K562 (cell line): ENCODE measurements around the gene ROR2. TPM values are rescaled to one million over a fixed set of nuclear protein-coding genes. Genes with fewer than 3 reads are reported as not detected.

ENCODE experiments used
- ATF1 ChIP-seq, 2 experiments: fragments of 450-650 bp in 1 of 2; IDR thresholded peaks; 2 replicates each; pipeline ENCODE4 v1.6.1; 2016; ENCODE audit warnings: missing compliant biosample characterization in 1 of 2, missing genetic modification characterization in 1 of 2
- BHLHE40 ChIP-seq: IDR thresholded peaks from 2 replicates; pipeline ENCODE4 v1.6.1; 2011; ENCODE audit warnings: low read length, improper control_type of control experiment
- DACH1 ChIP-seq: fragments of 450-650 bp; IDR thresholded peaks from 2 replicates; pipeline ENCODE4 v1.6.1; 2018; ENCODE audit not compliant: partially characterized antibody
- EHMT2 ChIP-seq: fragments of 450-650 bp; IDR thresholded peaks from 2 replicates; pipeline ENCODE4 v1.6.1; 2018; ENCODE audit warnings: antibody characterized with exemption
- GTF2A2 ChIP-seq: IDR thresholded peaks from 2 replicates; pipeline ENCODE4 v1.6.1; 2016; ENCODE audit warnings: mild to moderate bottlenecking, missing genetic modification characterization, missing compliant biosample characterization
- GTF2E2 ChIP-seq: fragments of 200-800 bp; sonication (Bioruptor generic); IDR thresholded peaks from 2 replicates; pipeline ENCODE4 v1.6.1; 2016; ENCODE audit warnings: missing genetic modification characterization, missing compliant biosample characterization
- KLF6 ChIP-seq: fragments of 250-450 bp; sonication (Bioruptor Pico); IDR thresholded peaks from 2 replicates; pipeline ENCODE4 v1.4.0; 2020; ENCODE audit warnings: mild to moderate bottlenecking, moderate library complexity, borderline replicate concordance
- L3MBTL2 ChIP-seq: fragments of 450-650 bp; IDR thresholded peaks from 2 replicates; pipeline ENCODE4 v1.6.1; 2016; ENCODE audit warnings: mild to moderate bottlenecking, moderate library complexity
- MAFG ChIP-seq: fragments of 450-650 bp; conservative IDR thresholded peaks from 2 replicates; pipeline ENCODE4 v1.6.1; 2016; ENCODE audit warnings: missing genetic modification characterization, missing compliant biosample characterization
- POLR2B ChIP-seq: fragments of 450-650 bp; IDR thresholded peaks from 2 replicates; pipeline ENCODE4 v1.6.1; 2018; ENCODE audit warnings: low read depth; ENCODE audit not compliant: partially characterized antibody
- SIX5 ChIP-seq, 2 experiments: IDR thresholded peaks; 2 replicates each; pipeline ENCODE4 v1.6.1; 2011; ENCODE audit warnings: low read length in 2 of 2, borderline replicate concordance in 1 of 2, low read depth in 1 of 2, mild to moderate bottlenecking in 1 of 2, moderate library complexity in 1 of 2; ENCODE audit not compliant: insufficient read depth in 1 of 2
- SMAD4 ChIP-seq: fragments of 250-450 bp; sonication (Bioruptor Pico); conservative IDR thresholded peaks from 2 replicates; pipeline ENCODE4 v1.8.0; 2021; ENCODE audit warnings: inconsistent platforms, mild to moderate bottlenecking, moderate library complexity
- SMARCB1 ChIP-seq: IDR thresholded peaks from 2 replicates; pipeline ENCODE4 v1.6.1; 2011; ENCODE audit warnings: improper control_type of control experiment, low read depth; ENCODE audit not compliant: insufficient read length
- SMC3 ChIP-seq: conservative IDR thresholded peaks from 2 replicates; pipeline ENCODE4 v1.6.1; 2011; ENCODE audit warnings: low read depth, low read length, improper control_type of control experiment; ENCODE audit not compliant: insufficient read depth
- SRSF1 ChIP-seq: fragments of 200-400 bp; formaldehyde crosslinking; IDR thresholded peaks from 2 replicates; pipeline ENCODE4 v1.6.1; 2017; ENCODE audit warnings: mild to moderate bottlenecking, low read depth, low read length, moderate library complexity
- SUPT5H ChIP-seq: fragments of 450-650 bp; IDR thresholded peaks from 2 replicates; pipeline ENCODE4 v1.6.1; 2016
- ZBTB17 ChIP-seq: fragments of 450-650 bp; formaldehyde crosslinking; IDR thresholded peaks from 2 replicates; pipeline ENCODE4 v1.4.0; 2020; ENCODE audit warnings: mild to moderate bottlenecking
- ZNF12 ChIP-seq: sonication (generic); formaldehyde crosslinking; IDR thresholded peaks from 2 replicates; pipeline ENCODE4 v1.4.0; 2020; ENCODE audit warnings: mild to moderate bottlenecking, missing genetic modification reagents
- ZNF124 ChIP-seq: sonication (generic); formaldehyde crosslinking; IDR thresholded peaks from 2 replicates; pipeline ENCODE4 v1.8.1; 2022; ENCODE audit warnings: missing genetic modification reagents
- ZNF23 ChIP-seq: fragments of 250-450 bp; sonication (Bioruptor Pico); IDR thresholded peaks from 2 replicates; pipeline ENCODE4 v1.4.0; 2020; ENCODE audit warnings: mild to moderate bottlenecking
- polyA plus RNA-seq, 8 experiments: library from polyadenylated mRNA; depleted of rRNA in 4 of 8; stranded (reverse) in 5 of 8; unstranded in 3 of 8; fragments of >200 nt; fragmentation: Nextera tagmentation in 2 of 8; fragmentation: Illumina TruSeq in 1 of 8; extraction: Ambion mirVana in 2 of 8; extraction: Trizol in 1 of 8; gene quantifications; 2 replicates each; pipeline versions ENCODE4 v1.2.1 to v1.2.3, GENCODE V29; 2011 to 2014; ENCODE audit warnings: inconsistent platforms in 1 of 8, missing spikeins in 1 of 8
- total RNA-seq, 7 experiments: library from RNA; depleted of rRNA in 6 of 7; stranded (reverse); fragments of >200 nt in 6 of 7; fragmentation: Illumina TruSeq in 2 of 7; extraction: Trizol in 2 of 7; gene quantifications; 2 replicates each; pipeline versions ENCODE4 v1.2.1 to v1.2.3, GENCODE V29; 2011 to 2021; ENCODE audit warnings: low replicate concordance in 1 of 7
- TF ChIP-seq, protein P1 (sequence below): sonication (generic); formaldehyde crosslinking; IDR thresholded peaks from 2 replicates; pipeline ENCODE4 v1.8.0; 2023; ENCODE audit warnings: missing genetic modification reagents, mild to moderate bottlenecking, borderline replicate concordance
- TF ChIP-seq, protein P2 (sequence below), 2 experiments: fragments of 450-650 bp; conservative IDR thresholded peaks; 2 replicates each; pipeline ENCODE4 v1.6.1; 2017; ENCODE audit warnings: mild to moderate bottlenecking in 2 of 2, moderate library complexity in 2 of 2

Gene ROR2
- total and polyA plus RNA-seq, 9 of the 15 experiments (the other 6 are each of a cell fraction or from before 2014, with no cell fraction given): 5.6 to 33.8 (median 15.3) TPM

DNA sequence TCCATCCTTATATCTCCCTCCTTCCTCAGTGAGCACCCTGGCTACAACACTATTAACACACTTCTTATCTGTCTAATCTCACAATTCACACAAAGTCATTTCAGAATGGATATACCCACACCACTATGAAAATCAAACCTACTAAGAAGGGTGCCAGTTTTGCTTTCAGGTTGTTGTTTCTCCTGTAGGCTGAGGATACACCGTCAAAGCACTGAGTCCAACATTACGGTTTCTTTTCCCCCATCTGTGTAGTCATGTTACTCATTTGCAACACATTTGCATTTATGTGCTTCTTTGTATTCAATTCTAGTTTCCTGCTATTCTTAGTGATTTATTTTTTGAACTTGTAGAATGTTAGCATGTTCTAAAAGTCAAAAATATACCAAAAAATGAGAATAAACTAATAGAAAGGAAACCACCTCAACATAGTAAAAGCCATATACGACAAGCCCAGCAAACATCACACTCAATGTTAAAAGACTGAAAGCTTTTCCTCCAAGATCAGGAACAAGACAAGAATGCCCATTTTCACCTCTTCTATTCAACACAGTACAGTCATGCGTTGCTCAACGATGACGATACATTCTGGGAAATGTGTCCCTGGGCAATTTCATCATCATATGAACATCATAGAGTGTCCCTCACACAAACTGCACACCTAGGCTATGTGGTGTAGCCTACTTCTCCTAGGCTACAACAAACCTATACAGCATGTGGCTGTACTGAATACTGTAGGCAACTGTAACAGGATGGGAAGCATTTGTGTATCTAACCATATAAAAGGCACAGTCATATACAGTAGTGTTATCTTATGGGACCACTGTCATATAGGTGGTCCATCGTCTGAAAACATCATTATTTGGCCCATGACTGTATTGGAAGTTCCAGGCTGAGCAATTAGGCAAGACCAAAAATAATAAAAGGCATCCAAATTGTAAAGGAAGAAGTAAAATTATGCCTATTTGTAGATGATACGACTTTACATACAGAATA lies 6.3 kb downstream of the ROR2 start (continued):
- TF ChIP-seq SIX5 (IDR thresholded peaks at IDR 0.05; ENCODE audit: borderline replicate concordance in 1 of 2, insufficient read depth in 1 of 2, low read depth in 1 of 2, low read length in 2 of 2) (no peak), EHMT2 (0 out of 2 replicates have a peak, but pooled peaks have one; percentile 52), GTF2A2 (tag) (no peak), SMC3 (no peak), POLR2B (no peak), MAFG (tag) (peak; percentile 41), ZNF23 (CRISPR knock-in tag) (no peak), SUPT5H (no peak), ZNF124 (no peak), SMAD4 (peak; percentile 55; the same call in 1 of the 2 replicates), ZBTB17 (no peak), BHLHE40 (no peak), GTF2E2 (no peak), L3MBTL2 (no peak), SRSF1 (no peak), SMARCB1 (no peak), DACH1 (no peak), KLF6 (no peak), ATF1 (CRISPR knock-in tag; IDR thresholded peaks at IDR 0.05) (no peak), ATF1 (tag; IDR thresholded peaks at IDR 0.05) (peak; percentile 77), ZNF12 (CRISPR knock-in tag) (no peak)
- TF ChIP-seq, protein P1, sequence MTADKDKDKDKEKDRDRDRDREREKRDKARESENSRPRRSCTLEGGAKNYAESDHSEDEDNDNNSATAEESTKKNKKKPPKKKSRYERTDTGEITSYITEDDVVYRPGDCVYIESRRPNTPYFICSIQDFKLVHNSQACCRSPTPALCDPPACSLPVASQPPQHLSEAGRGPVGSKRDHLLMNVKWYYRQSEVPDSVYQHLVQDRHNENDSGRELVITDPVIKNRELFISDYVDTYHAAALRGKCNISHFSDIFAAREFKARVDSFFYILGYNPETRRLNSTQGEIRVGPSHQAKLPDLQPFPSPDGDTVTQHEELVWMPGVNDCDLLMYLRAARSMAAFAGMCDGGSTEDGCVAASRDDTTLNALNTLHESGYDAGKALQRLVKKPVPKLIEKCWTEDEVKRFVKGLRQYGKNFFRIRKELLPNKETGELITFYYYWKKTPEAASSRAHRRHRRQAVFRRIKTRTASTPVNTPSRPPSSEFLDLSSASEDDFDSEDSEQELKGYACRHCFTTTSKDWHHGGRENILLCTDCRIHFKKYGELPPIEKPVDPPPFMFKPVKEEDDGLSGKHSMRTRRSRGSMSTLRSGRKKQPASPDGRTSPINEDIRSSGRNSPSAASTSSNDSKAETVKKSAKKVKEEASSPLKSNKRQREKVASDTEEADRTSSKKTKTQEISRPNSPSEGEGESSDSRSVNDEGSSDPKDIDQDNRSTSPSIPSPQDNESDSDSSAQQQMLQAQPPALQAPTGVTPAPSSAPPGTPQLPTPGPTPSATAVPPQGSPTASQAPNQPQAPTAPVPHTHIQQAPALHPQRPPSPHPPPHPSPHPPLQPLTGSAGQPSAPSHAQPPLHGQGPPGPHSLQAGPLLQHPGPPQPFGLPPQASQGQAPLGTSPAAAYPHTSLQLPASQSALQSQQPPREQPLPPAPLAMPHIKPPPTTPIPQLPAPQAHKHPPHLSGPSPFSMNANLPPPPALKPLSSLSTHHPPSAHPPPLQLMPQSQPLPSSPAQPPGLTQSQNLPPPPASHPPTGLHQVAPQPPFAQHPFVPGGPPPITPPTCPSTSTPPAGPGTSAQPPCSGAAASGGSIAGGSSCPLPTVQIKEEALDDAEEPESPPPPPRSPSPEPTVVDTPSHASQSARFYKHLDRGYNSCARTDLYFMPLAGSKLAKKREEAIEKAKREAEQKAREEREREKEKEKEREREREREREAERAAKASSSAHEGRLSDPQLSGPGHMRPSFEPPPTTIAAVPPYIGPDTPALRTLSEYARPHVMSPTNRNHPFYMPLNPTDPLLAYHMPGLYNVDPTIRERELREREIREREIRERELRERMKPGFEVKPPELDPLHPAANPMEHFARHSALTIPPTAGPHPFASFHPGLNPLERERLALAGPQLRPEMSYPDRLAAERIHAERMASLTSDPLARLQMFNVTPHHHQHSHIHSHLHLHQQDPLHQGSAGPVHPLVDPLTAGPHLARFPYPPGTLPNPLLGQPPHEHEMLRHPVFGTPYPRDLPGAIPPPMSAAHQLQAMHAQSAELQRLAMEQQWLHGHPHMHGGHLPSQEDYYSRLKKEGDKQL: no peak
- TF ChIP-seq, protein P2, sequence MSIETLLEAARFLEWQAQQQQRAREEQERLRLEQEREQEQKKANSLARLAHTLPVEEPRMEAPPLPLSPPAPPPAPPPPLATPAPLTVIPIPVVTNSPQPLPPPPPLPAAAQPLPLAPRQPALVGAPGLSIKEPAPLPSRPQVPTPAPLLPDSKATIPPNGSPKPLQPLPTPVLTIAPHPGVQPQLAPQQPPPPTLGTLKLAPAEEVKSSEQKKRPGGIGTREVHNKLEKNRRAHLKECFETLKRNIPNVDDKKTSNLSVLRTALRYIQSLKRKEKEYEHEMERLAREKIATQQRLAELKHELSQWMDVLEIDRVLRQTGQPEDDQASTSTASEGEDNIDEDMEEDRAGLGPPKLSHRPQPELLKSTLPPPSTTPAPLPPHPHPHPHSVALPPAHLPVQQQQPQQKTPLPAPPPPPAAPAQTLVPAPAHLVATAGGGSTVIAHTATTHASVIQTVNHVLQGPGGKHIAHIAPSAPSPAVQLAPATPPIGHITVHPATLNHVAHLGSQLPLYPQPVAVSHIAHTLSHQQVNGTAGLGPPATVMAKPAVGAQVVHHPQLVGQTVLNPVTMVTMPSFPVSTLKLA (conservative IDR thresholded peaks at IDR 0.05): 0 out of 4 replicates have a peak, but pooled peaks have one; percentile 21 to 26
